DMS 273 treated with DMSO at 0.1 percent for 48 hours (cell line): ENCODE results near the gene MS4A6A.
"Not testable (repeated sequence)": the region's sequence is repeated elsewhere in the genome, so short reads cannot be mapped to it uniquely, and the experiment has no call there.

Experiments
- DNase-seq: peaks from one replicate; lab custom pipeline; 2025; lab: John Stamatoyannopoulos, UW

The MS4A6A gene

DNA sequence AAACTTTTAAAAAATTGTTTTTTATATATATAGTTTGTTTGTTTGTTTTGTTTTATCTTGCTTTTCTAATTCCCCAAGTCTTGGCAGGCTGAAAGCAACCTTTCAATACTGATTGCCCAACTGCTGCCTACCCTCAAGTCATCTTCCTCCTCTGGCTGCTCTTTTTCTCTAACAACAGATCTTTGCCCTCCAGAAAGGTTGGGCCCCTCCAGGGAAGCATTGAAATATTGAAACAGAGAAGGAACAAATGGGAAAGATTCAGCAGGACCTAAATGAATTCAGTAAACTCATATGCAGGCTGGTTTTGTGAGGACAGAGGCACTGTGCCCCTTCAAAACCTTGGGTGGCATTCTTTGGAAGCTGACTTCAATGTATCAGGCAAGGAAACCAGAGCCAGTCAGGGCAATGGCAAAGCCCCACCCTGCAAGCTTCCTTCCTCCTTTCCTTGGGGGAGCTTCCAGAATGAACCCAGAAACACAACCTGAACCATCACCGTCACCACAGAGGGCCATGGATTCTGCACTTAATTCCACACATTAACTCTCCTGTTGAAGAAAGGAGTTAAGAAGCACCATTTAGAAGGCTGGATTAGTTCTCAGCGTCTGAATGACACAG lies 815 bp upstream of the MS4A6A start:
- DNase-seq = no peak

- DNase-seq = no peak
Measured at GRCh38 chr11:60175860-60176275, 7.0 kb downstream of the MS4A6A start.

- no peak for DNase-seq
Measured at GRCh38 chr11:60172011-60172410, 10.9 kb downstream of the MS4A6A start.

- no peak for DNase-seq
Measured at GRCh38 chr11:60170566-60170965, 12.3 kb downstream of the MS4A6A start.

- no peak for DNase-seq
Measured at GRCh38 chr11:60169264-60169915, 13.5 kb downstream of the MS4A6A start.

DNA sequence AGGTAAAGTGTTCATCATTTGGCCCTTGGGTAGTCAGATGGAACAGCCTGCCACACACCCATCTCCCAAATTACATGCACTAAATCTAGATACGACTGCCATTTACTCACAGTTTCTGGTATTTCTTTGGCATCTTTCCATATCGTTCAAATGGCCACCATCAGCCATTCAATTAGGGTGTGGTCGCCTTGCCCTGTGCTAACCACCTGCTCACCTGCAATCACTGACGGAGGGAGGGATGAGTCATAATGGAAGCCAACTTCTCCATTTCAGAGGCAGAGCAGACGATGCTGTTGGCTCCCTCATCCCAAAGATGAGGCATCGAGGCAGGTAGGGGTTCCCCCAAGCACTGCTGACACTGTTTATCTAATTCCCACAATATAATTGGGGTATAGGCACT lies 14.6 kb downstream of the MS4A6A start:
- DNase-seq = no peak

- DNase-seq = no peak
Measured at GRCh38 chr11:60165951-60166350, 16.9 kb downstream of the MS4A6A start.

DNA sequence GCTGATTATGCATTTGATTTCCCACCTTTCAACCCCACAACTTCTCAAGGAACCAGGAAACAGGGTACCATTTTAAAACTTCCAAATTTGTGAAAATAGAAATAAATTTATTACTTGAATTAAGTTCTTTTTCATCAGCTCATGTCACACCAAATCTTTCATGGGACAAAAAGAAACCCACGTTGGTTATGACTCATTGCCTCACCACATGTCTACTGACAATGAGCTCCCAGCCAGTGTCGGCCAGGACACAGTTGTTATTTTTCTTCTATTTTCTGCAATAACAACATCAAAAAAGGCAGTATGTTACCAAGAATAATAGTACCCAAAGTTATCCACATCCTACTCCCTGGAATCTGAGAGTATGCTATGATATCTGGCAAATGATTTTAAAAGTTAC lies 17.3 kb downstream of the MS4A6A start:
- no peak for DNase-seq

GRCh38 chr11:60164550-60165075 lies 18.3 kb downstream of the MS4A6A start:
- DNase-seq = no peak

DNA sequence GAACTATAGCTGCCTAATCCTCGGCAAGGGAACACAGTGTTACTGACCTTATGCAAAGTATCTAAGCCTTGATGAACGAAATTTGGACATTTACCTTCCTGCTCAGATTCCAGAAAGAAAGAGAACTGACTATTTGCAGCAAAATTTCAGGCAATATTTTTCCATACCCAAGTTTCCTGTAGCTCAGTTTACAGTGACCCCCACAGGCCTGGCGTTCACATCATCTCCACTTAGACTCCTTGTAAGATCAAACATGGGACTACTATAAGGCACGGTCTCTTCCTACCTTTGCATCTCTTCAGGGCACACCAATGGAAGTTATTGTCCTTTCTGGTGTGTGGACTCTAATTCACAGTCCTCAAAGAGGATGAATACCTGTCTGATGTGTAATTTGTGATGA lies 21.1 kb downstream of the MS4A6A start:
- no peak for DNase-seq

GRCh38 chr11:60161107-60161506 lies 21.8 kb downstream of the MS4A6A start:
- no peak for DNase-seq

- DNase-seq = no peak
Measured at GRCh38 chr11:60159868-60160267, 23.0 kb downstream of the MS4A6A start.

GRCh38 chr11:60159284-60159683 lies 23.6 kb downstream of the MS4A6A start:
- DNase-seq = no peak

GRCh38 chr11:60158636-60159035 lies 24.2 kb downstream of the MS4A6A start:
- no peak for DNase-seq

GRCh38 chr11:60155931-60156330 lies 27.0 kb downstream of the MS4A6A start:
- no peak for DNase-seq

- DNase-seq = not testable (repeated sequence)
Measured at GRCh38 chr11:60152727-60153126, 30.2 kb downstream of the MS4A6A start.

DNA sequence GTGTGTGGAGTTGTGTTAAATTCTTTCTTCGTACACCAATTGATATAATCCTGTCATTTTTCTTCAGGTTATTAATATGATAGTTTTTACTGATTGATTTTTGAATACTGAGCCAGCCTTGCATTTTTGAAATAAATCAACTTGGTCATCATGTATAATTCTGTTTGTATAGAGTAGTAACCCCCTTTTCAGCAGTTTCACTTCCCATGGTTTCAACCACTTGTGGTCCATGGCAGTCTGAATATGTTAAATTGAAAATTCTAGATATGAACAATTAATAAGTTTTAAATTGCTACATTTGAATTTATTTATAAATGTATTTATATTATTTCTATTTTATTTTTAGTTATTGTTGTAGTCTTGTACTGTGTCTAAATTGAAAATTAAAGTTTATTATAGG lies 32.6 kb downstream of the MS4A6A start:
- no peak for DNase-seq

- DNase-seq = no peak
Measured at GRCh38 chr11:60145677-60146076, 37.2 kb downstream of the MS4A6A start.

GRCh38 chr11:60143768-60144167 lies 39.1 kb downstream of the MS4A6A start:
- no peak for DNase-seq

- no peak for DNase-seq
Measured at GRCh38 chr11:60133917-60134316, 49.0 kb downstream of the MS4A6A start.

GRCh38 chr11:60131912-60132311 lies 51.0 kb downstream of the MS4A6A start:
- no peak for DNase-seq

GRCh38 chr11:60130496-60130895 lies 52.4 kb downstream of the MS4A6A start:
- DNase-seq = no peak

DNA sequence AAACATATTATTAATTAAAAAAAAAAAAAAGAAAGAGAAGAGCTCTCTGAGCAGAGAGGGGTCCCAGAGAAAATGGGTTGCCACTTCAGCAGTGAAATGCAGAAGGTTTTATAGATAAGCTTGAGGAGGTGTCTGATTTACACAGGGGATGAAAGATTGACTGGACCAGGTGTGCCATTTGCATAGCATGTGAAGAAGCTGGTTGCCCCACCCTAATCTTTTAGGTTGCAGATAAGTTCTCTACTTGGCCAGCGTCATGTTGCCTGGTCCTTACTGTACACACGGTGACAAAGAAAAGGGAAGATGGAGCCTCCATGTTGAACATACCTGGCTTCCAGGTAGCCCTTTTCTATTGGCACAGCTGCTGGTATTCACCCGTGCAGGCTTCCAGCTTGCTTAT lies 53.0 kb downstream of the MS4A6A start:
- DNase-seq = no peak

GRCh38 chr11:60128866-60129265 lies 54.0 kb downstream of the MS4A6A start:
- not testable (repeated sequence) for DNase-seq
